Neural cell (in vitro differentiated cells): ENCODE measurements around the gene SMARCA1.

Experiments used
- EP300 ChIP-seq: fragments of 450-650 bp; conservative IDR thresholded peaks from 2 replicates; pipeline ENCODE4 v1.6.1; 2014; ENCODE audit warnings: antibody characterized with exemption, mild to moderate bottlenecking, moderate library complexity; ENCODE audit not compliant: poor library complexity, severe bottlenecking
- EZH2 ChIP-seq: fragments of 200-600, 300-800 bp; shearing (Covaris generic), sonication (generic); IDR thresholded peaks from 2 replicates; pipeline ENCODE4 v1.6.1; 2014; ENCODE audit warnings: antibody characterized with exemption, low read length, borderline replicate concordance, mild to moderate bottlenecking; ENCODE audit not compliant: insufficient read depth, poor library complexity, severe bottlenecking
- POLR2AphosphoS5 ChIP-seq: IDR thresholded peaks from 2 replicates; pipeline ENCODE4 v1.6.1; 2012
- SMC3 ChIP-seq: fragments of 450-650 bp; conservative IDR thresholded peaks from 2 replicates; pipeline ENCODE4 v1.6.1; 2014; ENCODE audit warnings: antibody characterized with exemption, mild to moderate bottlenecking, moderate library complexity; ENCODE audit not compliant: poor library complexity
- TAF1 ChIP-seq: IDR thresholded peaks from 2 replicates; pipeline ENCODE4 v1.6.1; 2012; ENCODE audit warnings: low read depth
- TF ChIP-seq, protein P1 (sequence below): fragments of 450-650 bp; IDR thresholded peaks from 2 replicates; pipeline ENCODE4 v1.5.1; 2014; ENCODE audit warnings: antibody characterized with exemption, mild to moderate bottlenecking, moderate library complexity; ENCODE audit not compliant: poor library complexity, severe bottlenecking
- TF ChIP-seq, protein P2 (sequence below): IDR thresholded peaks from 2 replicates; pipeline ENCODE4 v1.6.1; 2012; ENCODE audit warnings: borderline replicate concordance

DNA sequence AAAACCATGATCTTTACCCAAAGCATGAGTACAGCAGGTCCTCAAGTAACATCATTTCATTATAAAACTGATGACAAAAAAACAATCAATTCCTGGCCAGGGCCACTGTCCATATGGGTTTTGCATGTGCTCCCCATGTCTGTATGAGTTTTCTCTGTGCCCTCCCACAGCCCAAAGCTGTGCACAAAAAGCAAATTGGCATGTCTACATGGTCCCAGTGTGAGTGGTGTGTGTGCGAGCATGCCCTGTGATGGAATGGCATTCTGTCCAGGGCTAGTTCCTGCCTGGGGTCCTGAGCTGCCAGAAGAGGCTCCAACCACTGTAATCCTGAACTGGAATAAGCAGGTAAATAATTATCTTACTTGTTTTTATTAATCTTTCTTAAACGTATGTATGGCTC is 28.4 kb downstream of the SMARCA1 start:
- TF ChIP-seq, protein P1, sequence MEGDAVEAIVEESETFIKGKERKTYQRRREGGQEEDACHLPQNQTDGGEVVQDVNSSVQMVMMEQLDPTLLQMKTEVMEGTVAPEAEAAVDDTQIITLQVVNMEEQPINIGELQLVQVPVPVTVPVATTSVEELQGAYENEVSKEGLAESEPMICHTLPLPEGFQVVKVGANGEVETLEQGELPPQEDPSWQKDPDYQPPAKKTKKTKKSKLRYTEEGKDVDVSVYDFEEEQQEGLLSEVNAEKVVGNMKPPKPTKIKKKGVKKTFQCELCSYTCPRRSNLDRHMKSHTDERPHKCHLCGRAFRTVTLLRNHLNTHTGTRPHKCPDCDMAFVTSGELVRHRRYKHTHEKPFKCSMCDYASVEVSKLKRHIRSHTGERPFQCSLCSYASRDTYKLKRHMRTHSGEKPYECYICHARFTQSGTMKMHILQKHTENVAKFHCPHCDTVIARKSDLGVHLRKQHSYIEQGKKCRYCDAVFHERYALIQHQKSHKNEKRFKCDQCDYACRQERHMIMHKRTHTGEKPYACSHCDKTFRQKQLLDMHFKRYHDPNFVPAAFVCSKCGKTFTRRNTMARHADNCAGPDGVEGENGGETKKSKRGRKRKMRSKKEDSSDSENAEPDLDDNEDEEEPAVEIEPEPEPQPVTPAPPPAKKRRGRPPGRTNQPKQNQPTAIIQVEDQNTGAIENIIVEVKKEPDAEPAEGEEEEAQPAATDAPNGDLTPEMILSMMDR, result no peak
- TF ChIP-seq TAF1, result no peak
- TF ChIP-seq SMC3, result no peak
- no peak for TF ChIP-seq EP300
- TF ChIP-seq POLR2AphosphoS5, result no peak
- no peak for TF ChIP-seq EZH2
- TF ChIP-seq, protein P2, sequence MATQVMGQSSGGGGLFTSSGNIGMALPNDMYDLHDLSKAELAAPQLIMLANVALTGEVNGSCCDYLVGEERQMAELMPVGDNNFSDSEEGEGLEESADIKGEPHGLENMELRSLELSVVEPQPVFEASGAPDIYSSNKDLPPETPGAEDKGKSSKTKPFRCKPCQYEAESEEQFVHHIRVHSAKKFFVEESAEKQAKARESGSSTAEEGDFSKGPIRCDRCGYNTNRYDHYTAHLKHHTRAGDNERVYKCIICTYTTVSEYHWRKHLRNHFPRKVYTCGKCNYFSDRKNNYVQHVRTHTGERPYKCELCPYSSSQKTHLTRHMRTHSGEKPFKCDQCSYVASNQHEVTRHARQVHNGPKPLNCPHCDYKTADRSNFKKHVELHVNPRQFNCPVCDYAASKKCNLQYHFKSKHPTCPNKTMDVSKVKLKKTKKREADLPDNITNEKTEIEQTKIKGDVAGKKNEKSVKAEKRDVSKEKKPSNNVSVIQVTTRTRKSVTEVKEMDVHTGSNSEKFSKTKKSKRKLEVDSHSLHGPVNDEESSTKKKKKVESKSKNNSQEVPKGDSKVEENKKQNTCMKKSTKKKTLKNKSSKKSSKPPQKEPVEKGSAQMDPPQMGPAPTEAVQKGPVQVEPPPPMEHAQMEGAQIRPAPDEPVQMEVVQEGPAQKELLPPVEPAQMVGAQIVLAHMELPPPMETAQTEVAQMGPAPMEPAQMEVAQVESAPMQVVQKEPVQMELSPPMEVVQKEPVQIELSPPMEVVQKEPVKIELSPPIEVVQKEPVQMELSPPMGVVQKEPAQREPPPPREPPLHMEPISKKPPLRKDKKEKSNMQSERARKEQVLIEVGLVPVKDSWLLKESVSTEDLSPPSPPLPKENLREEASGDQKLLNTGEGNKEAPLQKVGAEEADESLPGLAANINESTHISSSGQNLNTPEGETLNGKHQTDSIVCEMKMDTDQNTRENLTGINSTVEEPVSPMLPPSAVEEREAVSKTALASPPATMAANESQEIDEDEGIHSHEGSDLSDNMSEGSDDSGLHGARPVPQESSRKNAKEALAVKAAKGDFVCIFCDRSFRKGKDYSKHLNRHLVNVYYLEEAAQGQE, result no peak
